ENCODE measurements around the gene VASP. TPM values are rescaled to one million over a fixed set of nuclear protein-coding genes. Genes with fewer than 3 reads are reported as not detected.

Gene VASP
- total and polyA plus RNA-seq, 9 of the 15 experiments (the other 6 are each of a cell fraction or from before 2014, with no cell fraction given), result 16.7 to 261 (median 112) TPM

- TF ChIP-seq, protein P1, sequence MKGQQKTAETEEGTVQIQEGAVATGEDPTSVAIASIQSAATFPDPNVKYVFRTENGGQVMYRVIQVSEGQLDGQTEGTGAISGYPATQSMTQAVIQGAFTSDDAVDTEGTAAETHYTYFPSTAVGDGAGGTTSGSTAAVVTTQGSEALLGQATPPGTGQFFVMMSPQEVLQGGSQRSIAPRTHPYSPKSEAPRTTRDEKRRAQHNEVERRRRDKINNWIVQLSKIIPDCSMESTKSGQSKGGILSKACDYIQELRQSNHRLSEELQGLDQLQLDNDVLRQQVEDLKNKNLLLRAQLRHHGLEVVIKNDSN (CRISPR knock-in tag; IDR thresholded peaks at IDR 0.05), result peak; percentile 53
- TF ChIP-seq CHD4 (IDR thresholded peaks at IDR 0.05; ENCODE audit: insufficient read depth, insufficient replicate concordance, low read depth, low read length, poor library complexity, severe bottlenecking) (no peak), CXXC5 (CRISPR knock-in tag; IDR thresholded peaks at IDR 0.05) (no peak), MYC (IDR thresholded peaks at IDR 0.05; ENCODE audit: low read depth, low read length) (peak; percentile 19; the same call in 1 of the 2 replicates), MYC (CRISPR knock-in tag; IDR thresholded peaks at IDR 0.05; ENCODE audit: borderline replicate concordance, low read depth) (no peak), JUNB (CRISPR knock-in tag; conservative IDR thresholded peaks at IDR 0.05) (no peak), CREB1 (IDR thresholded peaks at IDR 0.05) (no peak), CREB1 (CRISPR knock-in tag; IDR thresholded peaks at IDR 0.05) (0 out of 2 replicates have a peak, but pooled peaks have one; percentile 36), STAG1 (CRISPR knock-in tag; IDR thresholded peaks at IDR 0.05; ENCODE audit: borderline replicate concordance) (peak; percentile 14; the same call in 1 of the 2 replicates), SRF (CRISPR knock-in tag; IDR thresholded peaks at IDR 0.05) (no peak), ZNF134 (CRISPR knock-in tag; conservative IDR thresholded peaks at IDR 0.05) (no peak), HMG20A (CRISPR knock-in tag; conservative IDR thresholded peaks at IDR 0.05) (no peak), RUNX1 (IDR thresholded peaks at IDR 0.05; ENCODE audit: low read depth) (no peak), EGR1 (conservative IDR thresholded peaks at IDR 0.05) (0 out of 2 replicates have a peak, but pooled peaks have one; percentile 13)
- TF ChIP-seq, protein P2, sequence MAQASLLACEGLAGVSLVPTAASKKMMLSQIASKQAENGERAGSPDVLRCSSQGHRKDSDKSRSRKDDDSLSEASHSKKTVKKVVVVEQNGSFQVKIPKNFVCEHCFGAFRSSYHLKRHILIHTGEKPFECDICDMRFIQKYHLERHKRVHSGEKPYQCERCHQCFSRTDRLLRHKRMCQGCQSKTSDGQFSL (CRISPR knock-in tag; IDR thresholded peaks at IDR 0.05), result no peak
- TF ChIP-seq, protein P2 (tag; IDR thresholded peaks at IDR 0.05), result no peak
- TF ChIP-seq, protein P3, sequence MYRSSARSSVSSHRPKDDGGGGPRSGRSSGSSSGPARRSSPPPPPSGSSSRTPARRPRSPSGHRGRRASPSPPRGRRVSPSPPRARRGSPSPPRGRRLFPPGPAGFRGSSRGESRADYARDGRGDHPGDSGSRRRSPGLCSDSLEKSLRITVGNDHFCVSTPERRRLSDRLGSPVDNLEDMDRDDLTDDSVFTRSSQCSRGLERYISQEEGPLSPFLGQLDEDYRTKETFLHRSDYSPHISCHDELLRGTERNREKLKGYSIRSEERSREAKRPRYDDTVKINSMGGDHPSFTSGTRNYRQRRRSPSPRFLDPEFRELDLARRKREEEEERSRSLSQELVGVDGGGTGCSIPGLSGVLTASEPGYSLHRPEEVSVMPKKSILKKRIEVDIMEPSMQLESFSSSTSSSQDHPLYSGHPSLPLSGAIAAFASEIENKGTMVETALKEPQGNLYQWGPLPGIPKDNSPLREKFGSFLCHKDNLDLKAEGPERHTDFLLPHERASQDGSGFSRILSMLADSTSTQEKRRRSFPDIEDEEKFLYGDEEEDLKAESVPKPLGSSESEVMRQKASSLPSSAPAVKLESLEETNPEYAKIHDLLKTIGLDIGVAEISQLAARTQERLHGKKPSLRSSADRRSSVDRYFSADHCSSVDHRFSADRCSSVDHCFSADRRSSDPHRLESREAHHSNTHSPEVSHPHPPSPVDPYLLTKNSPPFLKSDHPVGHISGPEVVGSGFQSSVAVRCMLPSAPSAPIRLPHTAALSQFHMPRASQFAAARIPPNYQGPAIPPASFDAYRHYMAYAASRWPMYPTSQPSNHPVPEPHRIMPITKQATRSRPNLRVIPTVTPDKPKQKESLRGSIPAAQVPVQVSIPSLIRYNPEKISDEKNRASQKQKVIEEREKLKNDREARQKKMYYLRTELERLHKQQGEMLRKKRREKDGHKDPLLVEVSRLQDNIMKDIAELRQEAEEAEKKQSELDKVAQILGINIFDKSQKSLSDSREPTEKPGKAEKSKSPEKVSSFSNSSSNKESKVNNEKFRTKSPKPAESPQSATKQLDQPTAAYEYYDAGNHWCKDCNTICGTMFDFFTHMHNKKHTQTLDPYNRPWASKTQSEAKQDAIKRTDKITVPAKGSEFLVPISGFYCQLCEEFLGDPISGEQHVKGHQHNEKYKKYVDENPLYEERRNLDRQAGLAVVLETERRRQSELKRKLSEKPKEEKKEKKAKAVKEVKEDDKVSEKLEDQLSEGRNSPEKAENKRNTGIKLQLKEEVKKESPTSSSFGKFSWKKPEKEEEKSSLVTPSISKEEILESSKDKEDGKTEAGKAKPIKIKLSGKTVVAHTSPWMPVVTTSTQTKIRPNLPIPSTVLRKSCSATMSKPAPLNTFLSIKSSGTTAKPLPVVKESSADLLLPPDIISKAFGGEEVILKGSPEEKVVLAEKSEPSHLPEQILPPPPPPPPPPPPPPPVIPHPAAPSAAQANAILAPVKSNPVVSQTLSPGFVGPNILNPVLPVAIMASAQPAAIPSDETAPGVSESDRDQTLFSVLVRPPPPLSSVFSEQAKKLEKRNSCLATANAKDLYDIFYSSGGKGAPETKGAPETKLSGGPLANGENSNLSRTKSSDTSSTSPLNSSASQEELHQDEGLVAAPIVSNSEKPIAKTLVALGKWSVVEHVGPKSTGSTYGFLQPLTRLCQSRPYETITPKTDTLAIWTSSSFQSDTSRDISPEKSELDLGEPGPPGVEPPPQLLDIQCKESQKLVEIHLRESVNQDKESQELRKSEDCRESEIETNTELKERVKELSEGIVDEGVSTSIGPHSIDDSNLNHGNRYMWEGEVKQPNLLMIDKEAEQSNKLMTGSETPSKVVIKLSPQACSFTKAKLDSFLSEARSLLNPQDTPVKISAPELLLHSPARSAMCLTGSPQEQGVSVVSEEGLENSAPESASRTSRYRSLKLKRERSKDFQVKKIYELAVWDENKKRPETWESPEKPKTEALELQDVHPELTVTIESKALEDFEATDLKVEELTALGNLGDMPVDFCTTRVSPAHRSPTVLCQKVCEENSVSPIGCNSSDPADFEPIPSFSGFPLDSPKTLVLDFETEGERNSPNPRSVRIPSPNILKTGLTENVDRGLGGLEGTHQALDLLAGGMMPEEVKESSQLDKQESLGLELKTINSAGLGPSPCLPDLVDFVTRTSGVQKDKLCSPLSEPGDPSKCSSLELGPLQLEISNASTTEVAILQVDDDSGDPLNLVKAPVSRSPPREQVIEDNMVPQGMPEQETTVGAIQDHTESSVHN (IDR thresholded peaks at IDR 0.05; ENCODE audit: borderline replicate concordance in 1 of 2, low read depth in 1 of 2), result no peak
These were observed 7.8 kb upstream of the VASP start (continued) for GRCh38 chr19:45499196-45500180.

All from K562 (cell line).